KMS-11 (cell line): ENCODE measurements around the gene C2orf92.

ENCODE experiments used
- H2AFZ ChIP-seq: fragments of 200-600 bp; sonication (generic); 2 replicates; pipeline ENCODE4 v1.6.1; 2016; ENCODE audit warnings: antibody characterized with exemption, mixed run types, low read depth
- H3K27ac ChIP-seq: fragments of 200-600 bp; sonication (generic); 2 replicates; pipeline ENCODE4 v1.6.1; 2016; ENCODE audit warnings: mild to moderate bottlenecking, mixed run types
- H3K27me3 ChIP-seq: fragments of 200-600 bp; sonication (generic); 2 replicates; pipeline ENCODE4 v1.6.1; 2017; ENCODE audit warnings: mild to moderate bottlenecking, low read depth, mixed run types, moderate library complexity; ENCODE audit not compliant: insufficient read depth
- H3K36me3 ChIP-seq: fragments of 200-600 bp; sonication (generic); 2 replicates; pipeline ENCODE4 v1.6.1; 2017; ENCODE audit warnings: mild to moderate bottlenecking, mixed run types; ENCODE audit not compliant: insufficient read depth
- H3K4me1 ChIP-seq: fragments of 200-600 bp; sonication (generic); 2 replicates; pipeline ENCODE4 v1.6.1; 2016; ENCODE audit warnings: mild to moderate bottlenecking, low read depth, mixed run types; ENCODE audit not compliant: poor library complexity, severe bottlenecking
- H3K4me2 ChIP-seq: fragments of 200-600 bp; sonication (generic); 2 replicates; pipeline ENCODE4 v1.7.0; 2016; ENCODE audit warnings: mild to moderate bottlenecking, mixed run types
- H3K4me3 ChIP-seq: fragments of 200-600 bp; sonication (generic); IDR thresholded peaks from 2 replicates; pipeline ENCODE4 v1.6.1; 2017; ENCODE audit warnings: low read depth, low read length, mixed read lengths; ENCODE audit not compliant: insufficient read depth
- H3K79me2 ChIP-seq: fragments of 200-600 bp; sonication (generic); 2 replicates; pipeline ENCODE4 v1.6.1; 2016; ENCODE audit warnings: low read depth, mixed run types; ENCODE audit not compliant: insufficient read depth
- H3K9ac ChIP-seq: fragments of 200-600 bp; sonication (generic); 2 replicates; pipeline ENCODE4 v1.6.1; 2016; ENCODE audit warnings: mild to moderate bottlenecking, mixed run types
- H4K20me1 ChIP-seq: fragments of 200-600 bp; sonication (generic); 2 replicates; pipeline ENCODE4 v1.6.1; 2016; ENCODE audit warnings: mild to moderate bottlenecking, mixed run types; ENCODE audit not compliant: insufficient read depth
- TF ChIP-seq, protein P1 (sequence below): fragments of 200-600 bp; sonication (generic); conservative IDR thresholded peaks from 2 replicates; pipeline ENCODE4 v1.6.1; 2017; ENCODE audit warnings: low read depth, mild to moderate bottlenecking, antibody characterized with exemption, low read length, moderate library complexity, mixed read lengths

C2orf92 gene

DNA sequence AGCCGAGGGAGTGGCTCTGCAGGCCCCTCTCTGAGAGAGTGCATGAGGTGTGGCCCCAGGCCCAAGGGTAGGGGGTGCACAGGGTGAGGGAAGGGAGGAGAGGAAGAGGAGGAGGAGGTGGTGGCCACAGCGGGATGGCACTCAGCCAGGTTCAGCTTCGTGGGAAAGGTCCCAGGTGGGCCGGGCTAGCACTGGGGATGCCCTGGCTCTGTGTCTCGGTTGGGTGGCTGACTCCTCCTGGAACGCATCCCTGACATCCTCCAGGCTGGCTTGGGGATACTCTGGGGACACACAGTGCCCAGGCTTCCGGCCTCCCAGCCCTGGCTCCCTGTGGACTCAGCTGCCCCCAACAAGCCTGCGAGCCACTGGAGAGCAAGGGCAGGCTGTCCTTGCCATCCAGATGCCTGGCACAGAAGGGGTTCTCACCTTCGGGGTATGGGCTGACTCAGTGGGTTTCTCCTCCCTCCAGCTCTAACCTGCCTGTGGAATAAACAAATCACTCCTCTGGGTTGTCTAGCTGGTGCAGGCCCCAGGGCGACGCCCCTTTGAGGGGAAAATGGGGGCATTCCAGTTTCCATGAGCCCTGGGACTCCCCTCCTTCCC, 43.3 kb downstream of the C2orf92 start:
- Histone ChIP-seq H3K27ac (no peak overlapping the region), H3K4me2 (no peak overlapping the region), H3K79me2 (no peaks in the 10 kb centered on the region), H3K36me3 (no peaks in the 10 kb centered on the region), H2AFZ (no peak overlapping the region), H3K4me1 (no peaks in the 10 kb centered on the region), H3K9ac (no peak overlapping the region), H3K27me3 (no peaks in the 10 kb centered on the region), H3K4me3 (no peak overlapping the region), H4K20me1 (no peaks in the 10 kb centered on the region)
- TF ChIP-seq, protein P1, sequence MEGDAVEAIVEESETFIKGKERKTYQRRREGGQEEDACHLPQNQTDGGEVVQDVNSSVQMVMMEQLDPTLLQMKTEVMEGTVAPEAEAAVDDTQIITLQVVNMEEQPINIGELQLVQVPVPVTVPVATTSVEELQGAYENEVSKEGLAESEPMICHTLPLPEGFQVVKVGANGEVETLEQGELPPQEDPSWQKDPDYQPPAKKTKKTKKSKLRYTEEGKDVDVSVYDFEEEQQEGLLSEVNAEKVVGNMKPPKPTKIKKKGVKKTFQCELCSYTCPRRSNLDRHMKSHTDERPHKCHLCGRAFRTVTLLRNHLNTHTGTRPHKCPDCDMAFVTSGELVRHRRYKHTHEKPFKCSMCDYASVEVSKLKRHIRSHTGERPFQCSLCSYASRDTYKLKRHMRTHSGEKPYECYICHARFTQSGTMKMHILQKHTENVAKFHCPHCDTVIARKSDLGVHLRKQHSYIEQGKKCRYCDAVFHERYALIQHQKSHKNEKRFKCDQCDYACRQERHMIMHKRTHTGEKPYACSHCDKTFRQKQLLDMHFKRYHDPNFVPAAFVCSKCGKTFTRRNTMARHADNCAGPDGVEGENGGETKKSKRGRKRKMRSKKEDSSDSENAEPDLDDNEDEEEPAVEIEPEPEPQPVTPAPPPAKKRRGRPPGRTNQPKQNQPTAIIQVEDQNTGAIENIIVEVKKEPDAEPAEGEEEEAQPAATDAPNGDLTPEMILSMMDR, result no peak

DNA sequence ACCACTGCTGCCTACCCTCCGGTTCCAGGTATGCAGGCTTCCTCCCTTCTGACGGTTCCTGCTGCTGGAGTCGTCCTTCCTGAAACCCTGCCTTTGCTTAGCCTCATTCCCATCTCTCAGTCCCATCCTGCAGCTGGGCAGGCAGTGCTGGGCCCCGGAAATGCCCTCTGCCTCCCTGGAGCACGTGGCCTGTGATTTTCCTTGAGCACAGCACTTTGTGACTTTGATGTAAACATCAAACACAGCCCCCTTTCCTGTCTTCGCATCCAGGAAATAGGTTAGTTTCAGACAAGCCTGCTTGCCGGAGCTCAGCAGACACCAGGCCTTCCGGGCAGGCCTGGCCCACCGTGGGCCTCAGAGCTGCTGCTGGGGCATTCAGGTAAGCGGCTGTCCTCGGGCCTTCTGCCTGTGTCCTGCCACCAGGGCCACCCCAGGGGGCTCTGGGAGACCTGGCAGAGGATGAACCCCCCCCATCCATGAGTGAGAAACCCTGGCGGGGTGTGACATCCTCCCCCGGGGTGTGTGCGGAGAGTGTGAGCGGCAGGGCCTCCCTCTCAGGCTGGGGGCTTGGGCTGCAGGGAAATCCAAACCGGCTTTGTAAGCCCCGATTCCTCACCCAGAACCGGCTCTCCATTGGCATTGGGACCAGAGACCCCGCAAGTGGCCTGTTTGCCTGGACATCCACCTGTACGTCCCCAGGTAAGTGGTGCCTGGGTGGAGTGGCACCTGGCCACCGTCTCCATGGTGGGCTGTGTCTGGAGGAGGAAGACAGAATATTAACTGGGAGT, 44.0 kb downstream of the C2orf92 start, which contains the start of gene ZAP70:
ZAP70 (plus strand) TSS at position 281 of the 788 bp plus-strand sequence. CDS start 10,461 bp downstream, outside the sequence.
- Histone ChIP-seq H3K9ac (no peak within 1 kb of the TSS), H3K4me2 (no peak within 1 kb of the TSS), H4K20me1 (no peaks in the 10 kb centered on the region)

DNA sequence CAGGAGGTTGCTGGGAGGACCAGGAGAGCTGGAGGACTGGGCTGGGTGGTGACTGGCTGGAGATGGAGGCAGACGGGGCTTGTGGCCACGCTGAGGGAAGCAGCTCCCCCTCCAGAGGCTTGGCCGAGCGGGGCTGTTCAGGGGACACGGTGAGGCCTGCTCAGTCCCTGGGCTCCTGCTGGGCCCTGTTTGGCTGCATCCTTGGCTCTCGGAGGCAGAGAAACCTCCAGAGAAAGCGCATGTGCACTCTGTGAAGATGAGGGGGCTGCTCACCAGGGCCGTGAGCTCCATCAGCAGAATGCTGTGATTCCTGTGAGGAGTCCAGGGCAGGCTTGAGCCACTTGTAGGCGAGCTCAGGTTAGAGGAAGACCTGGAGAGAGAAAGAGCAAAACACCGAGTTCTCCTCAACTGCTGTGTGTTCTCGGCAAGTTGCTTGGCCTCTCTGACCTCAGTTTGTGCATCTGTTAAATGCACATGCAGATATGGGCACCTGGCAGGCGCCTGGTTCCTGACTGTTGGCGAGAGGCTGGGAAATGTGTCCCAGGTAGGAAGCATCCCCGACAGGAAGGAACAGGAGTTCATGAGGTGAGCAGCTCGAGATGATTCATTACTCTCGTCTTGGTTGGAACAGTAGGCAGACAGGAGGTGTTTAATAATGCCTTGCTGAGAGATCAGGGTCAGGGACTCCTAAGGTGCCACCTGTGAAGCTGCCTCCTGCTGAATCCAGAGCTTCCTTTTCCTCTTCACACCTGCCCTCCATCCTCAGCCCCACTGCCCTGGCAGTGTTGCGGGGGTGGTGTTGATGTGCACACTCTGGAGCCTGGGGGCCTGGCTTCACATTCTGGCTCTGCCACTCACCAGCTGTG, 44.8 kb downstream of the C2orf92 start:
- no peak overlapping the region for H3K4me2 ChIP-seq

More for the DNA sequence above, 44.0 kb downstream of the C2orf92 start, which contains the start of gene ZAP70:
- Histone ChIP-seq H3K4me1 (no peaks in the 10 kb centered on the region), H3K27me3 (no peaks in the 10 kb centered on the region), H2AFZ (no peak within 1 kb of the TSS), H3K79me2 (no peaks in the 10 kb centered on the region), H3K27ac (no peak within 1 kb of the TSS), H3K36me3 (no peaks in the 10 kb centered on the region), H3K4me3 (no peak within 1 kb of the TSS)
- TF ChIP-seq, protein P1, result no peak

More for the DNA sequence above, 44.8 kb downstream of the C2orf92 start:
- Histone ChIP-seq H3K79me2 (no peaks in the 10 kb centered on the region), H3K4me3 (no peak overlapping the region), H3K27me3 (no peaks in the 10 kb centered on the region), H3K9ac (no peak overlapping the region), H2AFZ (no peak overlapping the region), H4K20me1 (no peaks in the 10 kb centered on the region), H3K27ac (no peak overlapping the region), H3K36me3 (no peaks in the 10 kb centered on the region), H3K4me1 (no peaks in the 10 kb centered on the region)
- TF ChIP-seq, protein P1, result no peak
